ENCODE data around the gene ZNF514. TPM values are rescaled to one million over a fixed set of nuclear protein-coding genes. Genes with fewer than 3 reads are reported as not detected.

ZNF514 gene
- total RNA-seq, 1 experiment from 2014 or later, result 20.5 TPM

DNA sequence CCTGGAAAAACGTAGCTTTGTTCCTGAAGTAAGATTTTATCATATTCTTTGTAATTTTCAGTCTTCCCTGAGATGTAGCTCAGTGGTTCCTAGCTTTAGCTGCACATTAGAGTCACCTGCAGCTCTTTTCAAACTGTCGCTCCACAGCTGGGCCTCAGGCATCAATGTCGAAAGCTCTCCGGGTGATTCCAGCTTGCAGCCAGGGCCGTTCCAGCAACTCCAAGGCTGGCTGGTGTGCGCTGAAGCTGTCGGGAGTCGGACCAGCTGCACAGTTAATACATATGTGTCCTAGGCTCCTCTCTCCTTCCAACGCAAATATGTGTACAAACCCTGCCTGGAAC, 5.4 kb upstream of the ZNF514 start:
- intact Hi-C loops (cut with micrococcal nuclease; ENCODE audit: unreplicated experiment), result no loop called here
- in situ Hi-C loops (cut with HindIII; ENCODE audit: low pct_unique_long_range_greater_than_20kb, low sequenced_read_pairs), result no loop called here

GRCh38 chr2:95158891-95159619, 593 bp downstream of the ZNF514 start:
- ChIA-PET CTCF (no interaction called here), POLR2A (interaction anchor here (0.6 kb wide), 2 partner anchors 14 to 134 kb away, joined by 7 to 10 read pairs; partner anchors contain the start of gene MAL)
- in situ Hi-C loops (cut with HindIII; ENCODE audit: low pct_unique_long_range_greater_than_20kb, low sequenced_read_pairs), result no loop called here
- TF ChIP-seq POLR2AphosphoS5 (IDR thresholded peaks at IDR 0.05; ENCODE audit: low read depth, low read length) (no peak), SIN3A (IDR thresholded peaks at IDR 0.05; ENCODE audit: borderline replicate concordance, insufficient read depth, low read depth, low read length) (no peak), TCF7L2 (IDR thresholded peaks at IDR 0.05; ENCODE audit: low read depth, low read length) (no peak)
- TF ChIP-seq, protein P1, sequence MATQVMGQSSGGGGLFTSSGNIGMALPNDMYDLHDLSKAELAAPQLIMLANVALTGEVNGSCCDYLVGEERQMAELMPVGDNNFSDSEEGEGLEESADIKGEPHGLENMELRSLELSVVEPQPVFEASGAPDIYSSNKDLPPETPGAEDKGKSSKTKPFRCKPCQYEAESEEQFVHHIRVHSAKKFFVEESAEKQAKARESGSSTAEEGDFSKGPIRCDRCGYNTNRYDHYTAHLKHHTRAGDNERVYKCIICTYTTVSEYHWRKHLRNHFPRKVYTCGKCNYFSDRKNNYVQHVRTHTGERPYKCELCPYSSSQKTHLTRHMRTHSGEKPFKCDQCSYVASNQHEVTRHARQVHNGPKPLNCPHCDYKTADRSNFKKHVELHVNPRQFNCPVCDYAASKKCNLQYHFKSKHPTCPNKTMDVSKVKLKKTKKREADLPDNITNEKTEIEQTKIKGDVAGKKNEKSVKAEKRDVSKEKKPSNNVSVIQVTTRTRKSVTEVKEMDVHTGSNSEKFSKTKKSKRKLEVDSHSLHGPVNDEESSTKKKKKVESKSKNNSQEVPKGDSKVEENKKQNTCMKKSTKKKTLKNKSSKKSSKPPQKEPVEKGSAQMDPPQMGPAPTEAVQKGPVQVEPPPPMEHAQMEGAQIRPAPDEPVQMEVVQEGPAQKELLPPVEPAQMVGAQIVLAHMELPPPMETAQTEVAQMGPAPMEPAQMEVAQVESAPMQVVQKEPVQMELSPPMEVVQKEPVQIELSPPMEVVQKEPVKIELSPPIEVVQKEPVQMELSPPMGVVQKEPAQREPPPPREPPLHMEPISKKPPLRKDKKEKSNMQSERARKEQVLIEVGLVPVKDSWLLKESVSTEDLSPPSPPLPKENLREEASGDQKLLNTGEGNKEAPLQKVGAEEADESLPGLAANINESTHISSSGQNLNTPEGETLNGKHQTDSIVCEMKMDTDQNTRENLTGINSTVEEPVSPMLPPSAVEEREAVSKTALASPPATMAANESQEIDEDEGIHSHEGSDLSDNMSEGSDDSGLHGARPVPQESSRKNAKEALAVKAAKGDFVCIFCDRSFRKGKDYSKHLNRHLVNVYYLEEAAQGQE (IDR thresholded peaks at IDR 0.05; ENCODE audit: insufficient read depth in 1 of 2, low read depth in 2 of 2, low read length in 1 of 2), result no peak
- TF ChIP-seq, protein P2, sequence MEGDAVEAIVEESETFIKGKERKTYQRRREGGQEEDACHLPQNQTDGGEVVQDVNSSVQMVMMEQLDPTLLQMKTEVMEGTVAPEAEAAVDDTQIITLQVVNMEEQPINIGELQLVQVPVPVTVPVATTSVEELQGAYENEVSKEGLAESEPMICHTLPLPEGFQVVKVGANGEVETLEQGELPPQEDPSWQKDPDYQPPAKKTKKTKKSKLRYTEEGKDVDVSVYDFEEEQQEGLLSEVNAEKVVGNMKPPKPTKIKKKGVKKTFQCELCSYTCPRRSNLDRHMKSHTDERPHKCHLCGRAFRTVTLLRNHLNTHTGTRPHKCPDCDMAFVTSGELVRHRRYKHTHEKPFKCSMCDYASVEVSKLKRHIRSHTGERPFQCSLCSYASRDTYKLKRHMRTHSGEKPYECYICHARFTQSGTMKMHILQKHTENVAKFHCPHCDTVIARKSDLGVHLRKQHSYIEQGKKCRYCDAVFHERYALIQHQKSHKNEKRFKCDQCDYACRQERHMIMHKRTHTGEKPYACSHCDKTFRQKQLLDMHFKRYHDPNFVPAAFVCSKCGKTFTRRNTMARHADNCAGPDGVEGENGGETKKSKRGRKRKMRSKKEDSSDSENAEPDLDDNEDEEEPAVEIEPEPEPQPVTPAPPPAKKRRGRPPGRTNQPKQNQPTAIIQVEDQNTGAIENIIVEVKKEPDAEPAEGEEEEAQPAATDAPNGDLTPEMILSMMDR (IDR thresholded peaks at IDR 0.05), result no peak
- H3K4me1 ChIP-seq (ENCODE audit: control insufficient read depth, insufficient read depth, low read length), result peaks cover 8% of the 10 kb centered on the region
- peak overlapping the region; percentile 84 for H3K27ac ChIP-seq (ENCODE audit: low read length)
- intact Hi-C loops (cut with micrococcal nuclease; ENCODE audit: unreplicated experiment), result no loop called here
- H3K4me3 ChIP-seq (ENCODE audit: low read depth in 2 of 2, low read length in 2 of 2), result peak overlapping the region; percentile 68 to 74
- ATAC-seq, result peak; percentile 82
- BruUV-seq (replicated peaks), result no TSS peak
- peaks cover 42% of the 10 kb centered on the region for H3K9me3 ChIP-seq (ENCODE audit: control insufficient read depth, insufficient read depth, low read depth, low read length)
- H3K36me3 ChIP-seq (ENCODE audit: control insufficient read depth, insufficient read depth, low read length), result no peaks in the 10 kb centered on the region; the same call in 1 of the 2 replicates
- no peak for DNase-seq (ENCODE audit: low read depth, low spot score)
- H3K27me3 ChIP-seq (ENCODE audit: control insufficient read depth, insufficient read depth, low read length), result no peaks in the 10 kb centered on the region

More for the DNA sequence above, 5.4 kb upstream of the ZNF514 start:
- Histone ChIP-seq H3K36me3 (ENCODE audit: control insufficient read depth, insufficient read depth, low read length) (peaks cover 2% of the 10 kb centered on the region; the same call in 1 of the 2 replicates), H3K9me3 (ENCODE audit: control insufficient read depth, insufficient read depth, low read depth, low read length) (no peaks in the 10 kb centered on the region), H3K4me3 (ENCODE audit: low read depth in 2 of 2, low read length in 2 of 2) (peak overlapping the region; percentile 89 to 99), H3K27me3 (ENCODE audit: control insufficient read depth, insufficient read depth, low read length) (no peaks in the 10 kb centered on the region), H3K27ac (ENCODE audit: low read length) (peak overlapping the region; percentile 99), H3K4me1 (ENCODE audit: control insufficient read depth, insufficient read depth, low read length) (peaks cover 11% of the 10 kb centered on the region)
- DNase-seq (ENCODE audit: low read depth, low spot score), result no peak
- ChIA-PET POLR2A (no interaction called here), CTCF (no interaction called here)
- no peak; the same call in 1 of the 2 replicates for ATAC-seq
- no peak for TF ChIP-seq POLR2AphosphoS5 (IDR thresholded peaks at IDR 0.05; ENCODE audit: low read depth, low read length)
- TF ChIP-seq, protein P1 (IDR thresholded peaks at IDR 0.05; ENCODE audit: insufficient read depth in 1 of 2, low read depth in 2 of 2, low read length in 1 of 2), result no peak
- TF ChIP-seq, protein P2 (IDR thresholded peaks at IDR 0.05), result no peak
- TF ChIP-seq SIN3A (IDR thresholded peaks at IDR 0.05; ENCODE audit: borderline replicate concordance, insufficient read depth, low read depth, low read length), result no peak
- TF ChIP-seq TCF7L2 (IDR thresholded peaks at IDR 0.05; ENCODE audit: low read depth, low read length), result no peak
- BruUV-seq (replicated peaks), result TSS peak; percentile 97

Measured in Panc1 (cell line).